HG03565 (cell line): ENCODE data around the gene ERP27.

Experiments used
- ATAC-seq: cut with Tn5 transposase; IDR thresholded peaks from one replicate; pipeline ENCODE4 v1.9.1; 2021; ENCODE audit warnings: mild to moderate bottlenecking, moderate library complexity; ENCODE audit not compliant: unreplicated experiment

Gene ERP27

GRCh38 chr12:14959916-14960496 is 21.7 kb upstream of the ERP27 start:
- ATAC-seq, result no peak

DNA sequence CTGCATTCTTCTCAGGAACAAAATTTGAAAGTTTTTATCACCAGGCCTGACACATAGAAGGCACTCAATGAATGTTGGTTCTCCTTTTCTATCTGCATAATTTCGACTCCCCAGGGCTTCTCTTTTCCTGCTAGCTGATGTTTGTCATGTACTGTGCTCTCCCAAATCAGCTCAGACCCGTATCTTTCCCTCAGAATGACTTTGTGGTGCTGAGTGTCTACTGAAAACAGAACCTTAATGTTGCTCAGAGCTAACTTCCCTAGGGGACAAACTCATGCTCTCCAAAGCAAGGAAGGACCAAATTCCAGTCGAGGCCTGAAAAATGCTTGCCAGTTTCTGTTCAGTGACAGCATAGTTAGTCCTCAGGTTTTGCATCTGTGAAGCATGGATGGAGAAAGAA is 21.1 kb upstream of the ERP27 start:
- ATAC-seq, result no peak

- ATAC-seq, result no peak
Observed at GRCh38 chr12:14959126-14959440, 20.7 kb upstream of the ERP27 start.

- ATAC-seq, result no peak
Observed at GRCh38 chr12:14958361-14959125, 20.2 kb upstream of the ERP27 start.

DNA sequence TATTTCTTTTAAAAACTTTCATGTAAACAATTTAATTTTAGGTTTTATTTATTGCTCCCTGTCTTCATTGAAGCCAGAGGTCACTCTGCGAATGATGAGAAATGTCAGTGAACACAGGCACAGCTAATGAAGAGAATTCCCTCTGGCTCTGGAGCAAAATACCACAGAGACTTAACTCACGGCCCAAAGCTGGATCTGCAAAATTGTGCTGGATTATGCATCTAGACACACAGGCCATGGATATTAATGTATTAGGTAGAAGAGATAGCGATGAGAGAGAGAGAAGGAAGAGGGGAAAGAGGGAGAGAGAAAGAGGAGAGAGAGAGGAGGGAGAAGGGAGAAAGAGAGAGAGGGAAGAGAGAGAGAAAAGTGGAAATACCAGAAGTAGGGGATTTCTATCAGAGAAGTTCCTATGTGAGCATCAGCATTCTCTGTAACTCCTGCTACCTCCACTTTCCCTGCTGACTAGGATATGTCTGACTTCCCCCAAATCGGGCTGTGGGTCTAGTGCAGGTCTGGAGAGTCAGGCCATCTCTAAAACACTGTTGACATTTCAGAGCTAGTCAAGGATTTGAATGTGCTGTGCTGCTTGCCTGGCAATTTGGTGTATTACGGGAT is 19.3 kb upstream of the ERP27 start:
- no peak for ATAC-seq

- ATAC-seq, result no peak
Observed at GRCh38 chr12:14956905-14957304, 18.6 kb upstream of the ERP27 start.

- ATAC-seq, result peak; percentile 25
Observed at GRCh38 chr12:14956024-14956891, 17.9 kb upstream of the ERP27 start.

DNA sequence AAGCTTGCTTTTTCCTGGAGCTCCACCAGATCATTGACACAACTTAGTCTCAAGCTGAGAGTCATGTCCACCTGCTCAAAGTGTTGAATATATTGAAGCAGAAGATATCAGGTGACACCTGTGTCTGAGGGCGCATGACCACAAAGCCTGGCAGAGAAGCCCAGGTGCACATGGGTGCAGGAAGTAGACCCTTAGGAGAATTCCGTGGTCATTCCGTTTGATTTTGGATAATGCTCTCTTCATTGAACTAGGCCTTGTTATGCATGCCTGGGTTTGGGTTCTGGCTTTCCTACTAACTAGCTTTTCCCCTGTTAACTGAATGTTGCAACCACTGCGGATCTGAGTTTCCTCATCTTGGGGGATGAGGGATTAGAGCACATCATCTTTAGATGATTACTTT is 15.9 kb upstream of the ERP27 start:
- ATAC-seq, result no peak

DNA sequence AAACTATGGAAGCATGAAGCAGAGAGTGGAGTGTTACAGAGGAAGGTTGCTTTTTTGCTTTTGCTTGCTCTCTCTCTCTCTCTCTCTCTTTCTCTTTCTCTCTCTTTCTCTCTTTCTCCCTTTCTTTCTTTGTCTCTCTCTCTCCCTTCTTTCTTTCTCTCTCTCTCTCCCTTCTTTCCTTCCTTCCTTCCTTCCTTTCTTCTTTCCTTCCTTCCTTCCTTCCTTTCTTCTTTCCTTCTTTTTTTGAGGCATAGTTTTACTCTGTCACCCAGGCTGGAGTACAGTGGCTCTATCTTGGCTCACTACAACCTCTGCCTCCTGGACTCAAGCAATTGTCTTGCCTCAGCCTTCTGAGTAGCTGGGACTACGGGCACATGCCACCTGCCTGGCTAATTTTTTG is 15.4 kb upstream of the ERP27 start:
- ATAC-seq, result no peak

GRCh38 chr12:14952299-14952921 is 14.1 kb upstream of the ERP27 start:
- peak; percentile 44 for ATAC-seq

DNA sequence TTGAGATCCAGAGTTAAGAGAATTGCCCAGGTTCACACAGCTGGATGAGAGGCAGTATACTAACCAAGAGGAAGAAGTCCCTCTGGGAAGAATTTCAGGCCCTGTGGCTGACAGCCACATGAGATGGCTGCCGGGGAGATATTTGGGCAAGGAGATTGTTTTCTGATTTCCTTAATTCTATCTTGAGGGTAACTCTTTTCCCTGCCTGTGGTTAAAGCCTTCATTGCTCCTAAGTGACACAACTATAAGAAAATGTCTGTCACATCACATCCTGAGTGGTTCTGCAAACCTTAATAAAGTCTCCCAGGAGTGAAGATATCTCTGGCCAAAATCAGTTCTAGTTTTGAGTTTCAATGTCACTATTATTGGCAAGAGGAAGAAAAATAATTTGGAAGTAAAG is 13.5 kb upstream of the ERP27 start:
- ATAC-seq, result no peak

- no peak for ATAC-seq
Observed at GRCh38 chr12:14950982-14951746, 12.8 kb upstream of the ERP27 start.

DNA sequence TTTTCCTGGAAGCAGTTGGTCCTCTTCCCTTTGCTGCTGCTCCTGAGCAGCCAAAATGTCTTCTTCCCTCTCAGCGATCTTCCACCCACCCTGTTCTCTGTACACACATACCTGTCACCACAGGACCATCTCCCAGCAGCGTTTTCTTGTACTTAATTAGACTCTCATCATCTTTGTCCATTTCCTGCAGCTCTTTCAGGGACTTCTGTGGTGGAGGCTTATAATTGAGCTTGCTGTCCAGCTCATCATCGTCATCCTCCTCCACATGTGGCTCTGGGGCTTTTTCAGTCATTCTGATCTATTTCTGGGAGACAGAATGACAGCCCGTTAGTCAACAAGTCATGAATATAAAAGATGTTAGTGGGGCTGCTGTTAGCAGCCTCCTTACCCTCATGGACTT is 12.1 kb upstream of the ERP27 start:
- ATAC-seq, result no peak

- ATAC-seq, result no peak
Observed at GRCh38 chr12:14949631-14950030, 11.3 kb upstream of the ERP27 start.

- peak; percentile 88 for ATAC-seq
Observed at GRCh38 chr12:14948672-14949071, 10.3 kb upstream of the ERP27 start.

- ATAC-seq, result no peak
Observed at GRCh38 chr12:14946861-14947260, 8.5 kb upstream of the ERP27 start.

- ATAC-seq, result no peak
Observed at GRCh38 chr12:14946162-14946561, 7.8 kb upstream of the ERP27 start.

DNA sequence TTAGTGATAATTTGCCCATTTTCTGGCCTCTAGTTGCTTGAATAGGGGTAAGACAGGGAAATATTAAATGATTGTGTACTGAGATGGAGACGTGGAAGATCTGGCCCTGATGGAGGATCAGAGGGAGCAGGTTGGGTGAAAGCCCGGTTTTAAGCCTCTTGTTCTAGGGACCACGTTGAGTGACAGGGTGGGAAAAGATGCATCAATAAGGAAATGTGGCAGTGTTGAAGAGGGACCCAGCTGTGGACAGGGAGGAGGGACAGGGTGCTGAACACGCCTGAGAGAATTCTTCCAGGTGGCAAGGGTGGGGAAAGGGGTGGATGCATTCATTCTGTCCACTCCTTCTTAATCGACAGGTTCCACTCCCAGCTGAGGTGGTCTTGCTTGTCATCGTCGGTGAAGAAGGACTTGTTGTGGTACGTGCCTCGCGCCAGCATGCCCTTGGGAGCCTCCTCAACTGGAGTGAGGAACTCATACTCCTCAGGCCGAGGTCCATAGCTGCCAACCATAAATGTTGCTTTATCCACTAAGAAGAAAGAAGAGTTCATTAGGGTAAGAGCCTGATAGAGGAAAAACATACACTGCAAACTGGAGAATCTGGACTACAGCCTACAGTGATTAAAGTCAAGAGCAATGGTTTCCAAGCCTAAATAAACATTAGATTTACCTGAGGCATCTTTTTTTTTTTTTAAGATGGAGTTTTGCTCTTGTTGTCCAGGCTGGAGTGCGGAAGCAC is 4.0 kb upstream of the ERP27 start:
- no peak for ATAC-seq

DNA sequence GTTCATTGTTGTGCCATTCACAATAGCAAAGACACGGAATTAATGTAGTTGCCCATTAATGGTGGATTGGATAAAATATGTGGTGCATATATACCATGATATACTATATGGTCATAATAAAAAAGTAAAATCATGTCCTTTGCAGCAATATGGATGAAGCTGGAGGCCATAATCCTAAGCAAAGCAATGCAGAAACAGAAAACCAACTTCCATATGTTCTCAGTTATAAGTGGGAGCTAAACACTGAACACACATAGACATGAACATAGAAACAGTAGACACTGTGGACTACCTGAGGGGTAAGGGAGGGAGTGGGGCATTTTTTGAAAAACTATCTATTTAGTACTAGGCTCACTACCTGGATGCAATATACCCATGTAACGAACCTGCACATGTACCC is 3.0 kb upstream of the ERP27 start:
- ATAC-seq, result no peak

- no peak for ATAC-seq
Observed at GRCh38 chr12:14937689-14938088, 648 bp downstream of the ERP27 start.
